HEK293 (cell line): ENCODE results near the gene DCC.

Source experiments
- CTCF ChIA-PET: fragments of 350-600 bp; formaldehyde crosslinking; extraction: SDS; loops from one replicate; lab custom pipeline; 2021; ENCODE audit warnings: antibody characterized with exemption; lab: Yijun Ruan, JAX
- POLR2A ChIA-PET: fragments of 300-600 bp; formaldehyde crosslinking; extraction: SDS; loops from one replicate; lab custom pipeline; 2020; ENCODE audit warnings: antibody characterized with exemption, inconsistent platforms; lab: Yijun Ruan, JAX
- H3K27ac ChIP-seq: fragments of 200-500 bp; sonication (Bioruptor generic); 2 replicates; pipeline ENCODE4 v1.5.1; 2014; ENCODE audit warnings: low read depth, low read length, control low read depth, inconsistent platforms; ENCODE audit errors: extremely low read depth
- H3K36me3 ChIP-seq, 2 experiments: fragments of 200-500 bp in 1 of 2; sonication (Bioruptor generic) in 1 of 2; 1 replicate in 1 of 2; 2 replicates in 1 of 2; pipeline ENCODE4 v1.5.1; 2014 to 2017; ENCODE audit warnings: inconsistent platforms in 2 of 2, low read length in 2 of 2; ENCODE audit not compliant: control insufficient read depth in 2 of 2, insufficient read depth in 1 of 2
- H3K4me1 ChIP-seq: fragments of 200-500 bp; sonication (Bioruptor generic); 2 replicates; pipeline ENCODE4 v1.5.1; 2014; ENCODE audit warnings: mild to moderate bottlenecking, low read length, inconsistent platforms; ENCODE audit not compliant: control insufficient read depth, insufficient read depth
- H3K4me3 ChIP-seq: 2 replicates; pipeline ENCODE4 v1.5.1; 2011; ENCODE audit warnings: low read depth, mild to moderate bottlenecking, control low read depth, low read length, moderate library complexity
- H3K9me3 ChIP-seq: fragments of 200-500 bp; sonication (Bioruptor generic); 2 replicates; pipeline ENCODE4 v1.5.1; 2014; ENCODE audit warnings: low read depth, low read length, inconsistent platforms; ENCODE audit not compliant: control insufficient read depth, insufficient read depth
- KLF16 ChIP-seq: fragments of 450-650 bp; formaldehyde crosslinking; IDR thresholded peaks from 2 replicates; pipeline ENCODE4 v1.5.1; 2017; ENCODE audit warnings: missing biosample characterization, missing genetic modification characterization
- MEIS1 ChIP-seq: sonication (generic); formaldehyde crosslinking; IDR thresholded peaks from 2 replicates; pipeline ENCODE4 v1.8.1; 2022; ENCODE audit warnings: missing genetic modification reagents, mild to moderate bottlenecking, borderline replicate concordance
- PBX3 ChIP-seq: sonication (generic); formaldehyde crosslinking; IDR thresholded peaks from 2 replicates; pipeline ENCODE4 v1.8.1; 2022; ENCODE audit warnings: mild to moderate bottlenecking, moderate library complexity, missing genetic modification reagents
- REPIN1 ChIP-seq: fragments of 450-650 bp; formaldehyde crosslinking; IDR thresholded peaks from 2 replicates; pipeline ENCODE4 v1.5.1; 2017; ENCODE audit warnings: missing biosample characterization, missing genetic modification characterization, low read depth
- SALL2 ChIP-seq: fragments of 450-650 bp; formaldehyde crosslinking; IDR thresholded peaks from 2 replicates; pipeline ENCODE4 v1.5.0; 2017; ENCODE audit warnings: missing biosample characterization, mild to moderate bottlenecking, missing genetic modification characterization, borderline replicate concordance
- SP2 ChIP-seq: fragments of 450-650 bp; formaldehyde crosslinking; IDR thresholded peaks from 2 replicates; pipeline ENCODE4 v1.5.1; 2016; ENCODE audit warnings: missing biosample characterization, missing genetic modification characterization
- SP3 ChIP-seq: fragments of 450-650 bp; formaldehyde crosslinking; IDR thresholded peaks from 2 replicates; pipeline ENCODE4 v1.5.1; 2016; ENCODE audit warnings: missing biosample characterization, missing genetic modification characterization
- WT1 ChIP-seq: fragments of 450-650 bp; formaldehyde crosslinking; IDR thresholded peaks from 2 replicates; pipeline ENCODE4 v1.5.1; 2016; ENCODE audit warnings: missing biosample characterization, missing genetic modification characterization
- ZNF138 ChIP-seq: fragments of 450-650 bp; formaldehyde crosslinking; IDR thresholded peaks from 2 replicates; pipeline ENCODE4 v1.5.1; 2016; ENCODE audit warnings: missing biosample characterization, missing genetic modification characterization, borderline replicate concordance
- ZNF211 ChIP-seq: fragments of 450-650 bp; formaldehyde crosslinking; IDR thresholded peaks from 2 replicates; pipeline ENCODE4 v1.5.1; 2016; ENCODE audit warnings: low read depth, missing biosample characterization, missing genetic modification characterization
- ZNF280D ChIP-seq: fragments of 450-650 bp; formaldehyde crosslinking; IDR thresholded peaks from 2 replicates; pipeline ENCODE4 v1.5.1; 2016; ENCODE audit warnings: missing biosample characterization, missing genetic modification characterization
- ZNF292 ChIP-seq: fragments of 450-650 bp; formaldehyde crosslinking; IDR thresholded peaks from 2 replicates; pipeline ENCODE4 v1.5.1; 2016; ENCODE audit warnings: low read depth, missing biosample characterization, missing genetic modification characterization, borderline replicate concordance
- ZNF362 ChIP-seq: fragments of 450-650 bp; formaldehyde crosslinking; IDR thresholded peaks from 2 replicates; pipeline ENCODE4 v1.5.1; 2016; ENCODE audit warnings: missing biosample characterization, missing genetic modification characterization
- ZNF433 ChIP-seq: fragments of 450-650 bp; formaldehyde crosslinking; IDR thresholded peaks from 2 replicates; pipeline ENCODE4 v1.5.1; 2016; ENCODE audit warnings: missing biosample characterization, missing genetic modification characterization, low read depth
- ZNF473 ChIP-seq: fragments of 450-650 bp; formaldehyde crosslinking; IDR thresholded peaks from 2 replicates; pipeline ENCODE4 v1.5.1; 2017; ENCODE audit warnings: missing biosample characterization, missing genetic modification characterization
- ZNF530 ChIP-seq: fragments of 450-650 bp; formaldehyde crosslinking; IDR thresholded peaks from 2 replicates; pipeline ENCODE4 v1.5.1; 2016; ENCODE audit warnings: low read depth, missing biosample characterization, missing genetic modification characterization
- ZNF544 ChIP-seq: fragments of 450-650 bp; formaldehyde crosslinking; IDR thresholded peaks from 2 replicates; pipeline ENCODE4 v1.5.0; 2017; ENCODE audit warnings: missing biosample characterization, missing genetic modification characterization
- ZNF707 ChIP-seq: fragments of 450-650 bp; formaldehyde crosslinking; IDR thresholded peaks from 2 replicates; pipeline ENCODE4 v1.5.1; 2016; ENCODE audit warnings: missing biosample characterization, missing genetic modification characterization
- ZNF777 ChIP-seq: fragments of 450-650 bp; formaldehyde crosslinking; IDR thresholded peaks from 2 replicates; pipeline ENCODE4 v1.5.1; 2017; ENCODE audit warnings: missing biosample characterization, missing genetic modification characterization, borderline replicate concordance
- ZNF837 ChIP-seq: fragments of 450-650 bp; formaldehyde crosslinking; IDR thresholded peaks from 2 replicates; pipeline ENCODE4 v1.5.1; 2016; ENCODE audit warnings: missing biosample characterization, missing genetic modification characterization
- ZXDB ChIP-seq: fragments of 450-650 bp; formaldehyde crosslinking; IDR thresholded peaks from 2 replicates; pipeline ENCODE4 v1.5.1; 2016; ENCODE audit warnings: missing biosample characterization, missing genetic modification characterization
- TF ChIP-seq, protein P1 (sequence below): fragments of 450-650 bp; formaldehyde crosslinking; IDR thresholded peaks from 2 replicates; pipeline ENCODE4 v1.5.1; 2017; ENCODE audit warnings: missing biosample characterization, mild to moderate bottlenecking, missing genetic modification characterization, moderate library complexity

The DCC gene

GRCh38 chr18:53387581-53387980 lies 1047.6 kb downstream of the DCC start:
- ChIA-PET CTCF (no interaction called here), POLR2A (no interaction called here)
- H3K27ac ChIP-seq, result no peak overlapping the region
- H3K4me1 ChIP-seq, result no peaks in the 10 kb centered on the region
- H3K36me3 ChIP-seq, result no peaks in the 10 kb centered on the region
- TF ChIP-seq ZNF292 (tag by site-specific recombination) (no peak), SP2 (tag by site-specific recombination) (no peak), PBX3 (CRISPR knock-in tag) (no peak), ZNF433 (no peak), MEIS1 (CRISPR knock-in tag) (no peak), SALL2 (tag by site-specific recombination) (no peak), ZNF837 (tag by site-specific recombination) (no peak), ZNF138 (tag by site-specific recombination) (no peak), ZNF362 (no peak), ZNF473 (no peak), KLF16 (tag by site-specific recombination) (no peak), ZNF707 (tag by site-specific recombination) (no peak), ZNF544 (no peak), ZXDB (tag by site-specific recombination) (no peak), REPIN1 (no peak), ZNF777 (tag by site-specific recombination) (no peak)
- TF ChIP-seq, protein P1, sequence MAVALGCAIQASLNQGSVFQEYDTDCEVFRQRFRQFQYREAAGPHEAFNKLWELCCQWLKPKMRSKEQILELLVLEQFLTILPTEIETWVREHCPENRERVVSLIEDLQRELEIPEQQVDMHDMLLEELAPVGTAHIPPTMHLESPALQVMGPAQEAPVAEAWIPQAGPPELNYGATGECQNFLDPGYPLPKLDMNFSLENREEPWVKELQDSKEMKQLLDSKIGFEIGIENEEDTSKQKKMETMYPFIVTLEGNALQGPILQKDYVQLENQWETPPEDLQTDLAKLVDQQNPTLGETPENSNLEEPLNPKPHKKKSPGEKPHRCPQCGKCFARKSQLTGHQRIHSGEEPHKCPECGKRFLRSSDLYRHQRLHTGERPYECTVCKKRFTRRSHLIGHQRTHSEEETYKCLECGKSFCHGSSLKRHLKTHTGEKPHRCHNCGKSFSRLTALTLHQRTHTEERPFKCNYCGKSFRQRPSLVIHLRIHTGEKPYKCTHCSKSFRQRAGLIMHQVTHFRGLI (tag by site-specific recombination), result no peak
- no peaks in the 10 kb centered on the region for H3K9me3 ChIP-seq
- H3K4me3 ChIP-seq, result no peak overlapping the region

DNA sequence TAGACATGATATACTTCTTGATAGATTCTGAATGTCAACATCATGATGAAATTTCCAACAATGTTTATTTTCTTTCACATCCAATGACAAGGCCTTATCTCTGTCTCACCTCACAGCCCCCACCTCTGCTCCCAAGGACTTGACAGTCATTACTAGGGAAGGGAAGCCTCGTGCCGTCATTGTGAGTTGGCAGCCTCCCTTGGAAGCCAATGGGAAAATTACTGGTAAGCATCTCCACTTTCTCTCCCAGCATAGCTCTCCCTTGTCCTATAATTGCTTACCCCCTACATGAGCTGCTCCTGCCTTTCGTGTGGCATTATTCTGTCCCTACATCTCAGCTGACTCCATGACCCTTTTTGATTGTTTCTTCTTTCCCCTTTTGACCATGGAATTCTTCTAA lies 1062.7 kb downstream of the DCC start:
- POLR2A ChIA-PET, result no interaction called here
- no peaks in the 10 kb centered on the region for H3K9me3 ChIP-seq
- no peak overlapping the region for H3K27ac ChIP-seq
- TF ChIP-seq ZNF211 (no peak), SP3 (no peak), ZNF280D (tag by site-specific recombination) (no peak), WT1 (tag by site-specific recombination) (no peak), ZNF530 (tag by site-specific recombination) (no peak)
- H3K4me1 ChIP-seq, result no peaks in the 10 kb centered on the region
- CTCF ChIA-PET, result no interaction called here
- no peaks in the 10 kb centered on the region for H3K36me3 ChIP-seq
- H3K4me3 ChIP-seq, result no peak overlapping the region
